HTERT RPE-1 (cell line): Measurements from ENCODE around the gene IVNS1ABP.

Source experiments
- in situ Hi-C: fragments of 300-500 bp; cut with MboI; formaldehyde crosslinking; loops from 4 replicates; pipeline ENCODE4 v1.14.3; 2020; ENCODE audit warnings: low sequenced_read_pairs

The IVNS1ABP gene

GRCh38 chr1:185297982-185298381 is 19.1 kb downstream of the IVNS1ABP start:
- in situ Hi-C loops = no loop called here

- in situ Hi-C loops = no loop called here
Measured at GRCh38 chr1:185295091-185295490, 22.0 kb downstream of the IVNS1ABP start.

DNA sequence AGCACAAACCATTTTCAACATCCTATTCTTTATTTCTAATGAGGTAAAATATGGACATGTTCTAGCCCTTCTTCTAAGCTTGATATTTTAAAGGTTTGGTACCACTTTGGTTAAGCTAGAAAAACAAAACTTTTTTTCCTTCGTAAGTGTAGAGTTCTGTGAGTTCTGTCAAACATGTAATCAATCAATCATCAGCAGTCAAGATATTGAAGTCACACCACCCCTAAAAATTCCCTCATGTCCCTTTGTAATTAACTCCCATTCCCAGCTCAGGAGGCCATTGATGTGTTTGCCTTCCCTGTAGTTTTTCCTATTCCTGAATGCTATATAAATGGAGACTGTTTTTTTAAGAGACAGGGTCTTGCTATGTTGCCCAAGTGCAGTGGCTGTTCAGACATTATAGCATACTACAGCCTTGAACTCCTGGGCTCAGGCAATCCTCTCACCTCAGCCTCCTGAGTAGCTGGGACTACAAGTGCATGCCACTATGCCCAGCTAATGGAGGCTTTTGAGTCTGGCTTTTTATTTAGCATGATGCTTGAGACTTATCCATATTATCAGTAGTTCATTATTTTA is 23.0 kb downstream of the IVNS1ABP start:
- in situ Hi-C loops = no loop called here

DNA sequence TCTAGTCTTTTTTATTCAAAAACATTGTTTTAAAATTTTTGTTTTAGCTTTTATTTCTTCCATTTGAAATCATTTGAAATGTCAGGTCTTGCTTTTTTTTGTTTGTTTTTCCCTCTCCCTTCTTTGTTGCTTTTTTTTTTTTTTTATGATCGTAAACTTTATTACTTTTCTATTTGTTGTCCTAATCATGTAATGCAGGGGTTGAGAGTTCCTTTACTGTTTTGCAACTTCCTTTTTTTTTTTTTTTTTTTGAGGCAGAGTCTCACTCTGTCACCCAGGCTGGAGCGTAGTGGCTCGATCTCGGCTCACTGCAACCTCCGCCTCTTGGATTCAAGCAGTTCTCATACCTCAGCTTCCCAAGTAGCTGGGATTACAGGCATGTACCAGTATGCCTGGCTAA is 24.8 kb downstream of the IVNS1ABP start:
- in situ Hi-C loops = no loop called here

DNA sequence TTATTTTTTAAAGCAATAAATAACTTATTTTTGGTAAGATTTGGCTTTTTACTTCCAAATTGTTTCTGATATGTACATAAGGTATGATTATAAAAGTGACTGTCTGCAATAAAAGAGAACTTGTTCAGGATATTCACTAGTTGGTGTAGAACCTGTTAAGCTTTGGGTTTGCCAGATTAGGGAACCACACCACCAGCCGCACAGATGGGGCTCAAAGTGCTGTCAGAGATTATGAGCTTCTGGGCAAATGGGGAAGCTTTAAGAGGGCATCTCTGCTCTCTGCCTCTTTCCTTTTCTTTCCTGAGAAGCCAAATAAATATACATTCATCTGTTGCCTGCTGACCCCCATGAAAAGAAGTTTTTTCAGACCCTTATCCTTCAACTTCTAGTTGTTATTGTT is 25.4 kb downstream of the IVNS1ABP start:
- in situ Hi-C loops = no loop called here

- in situ Hi-C loops = no loop called here
Measured at GRCh38 chr1:185291159-185291558, 25.9 kb downstream of the IVNS1ABP start.

GRCh38 chr1:185289880-185290279 is 27.2 kb downstream of the IVNS1ABP start:
- in situ Hi-C loops = no loop called here

- in situ Hi-C loops = no loop called here
Measured at GRCh38 chr1:185288435-185288834, 28.6 kb downstream of the IVNS1ABP start.

- in situ Hi-C loops = no loop called here
Measured at GRCh38 chr1:185287451-185287850, 29.6 kb downstream of the IVNS1ABP start.

GRCh38 chr1:185284533-185285276 is 32.3 kb downstream of the IVNS1ABP start:
- in situ Hi-C loops = no loop called here

GRCh38 chr1:185284116-185284515 is 32.9 kb downstream of the IVNS1ABP start:
- in situ Hi-C loops = no loop called here

DNA sequence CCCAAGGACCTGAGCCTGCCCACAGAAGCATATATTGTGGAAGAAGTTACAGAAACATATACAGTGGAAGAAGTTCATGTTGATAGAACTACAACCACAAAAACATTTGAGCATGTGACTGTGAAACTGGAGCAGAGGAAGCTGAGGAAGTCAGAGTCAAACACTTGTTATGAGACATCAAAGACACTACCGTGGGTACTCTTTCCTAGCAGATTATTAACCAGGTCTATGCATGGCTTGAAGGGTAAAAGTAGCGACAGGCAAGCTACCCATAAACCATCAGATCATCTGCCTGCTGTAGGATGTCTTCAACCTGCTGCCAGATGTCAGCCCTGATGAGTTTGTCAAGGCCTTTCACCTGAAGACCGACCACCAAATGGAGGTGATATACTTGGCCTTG is 35.8 kb downstream of the IVNS1ABP start:
- in situ Hi-C loops = no loop called here

GRCh38 chr1:185280589-185280988 is 36.5 kb downstream of the IVNS1ABP start:
- in situ Hi-C loops = no loop called here

DNA sequence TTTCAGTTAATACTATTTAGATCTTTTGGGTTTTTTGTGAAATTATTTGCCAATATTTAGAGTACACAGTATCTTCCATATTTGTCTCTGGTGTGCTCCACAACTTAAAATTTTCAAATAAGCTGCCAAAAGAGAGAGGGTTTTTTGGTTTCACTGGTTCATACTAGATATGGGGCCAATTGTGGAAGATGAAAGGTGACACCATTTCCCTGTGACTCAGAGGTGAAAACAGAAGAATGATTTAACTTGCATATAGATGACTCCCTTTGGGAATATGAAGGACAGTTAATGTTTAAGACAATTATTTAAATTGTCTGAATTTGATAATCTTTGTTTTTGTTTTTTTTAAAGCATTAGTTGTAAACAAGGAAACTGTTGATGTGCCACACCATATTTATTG is 37.5 kb downstream of the IVNS1ABP start:
- in situ Hi-C loops = no loop called here

DNA sequence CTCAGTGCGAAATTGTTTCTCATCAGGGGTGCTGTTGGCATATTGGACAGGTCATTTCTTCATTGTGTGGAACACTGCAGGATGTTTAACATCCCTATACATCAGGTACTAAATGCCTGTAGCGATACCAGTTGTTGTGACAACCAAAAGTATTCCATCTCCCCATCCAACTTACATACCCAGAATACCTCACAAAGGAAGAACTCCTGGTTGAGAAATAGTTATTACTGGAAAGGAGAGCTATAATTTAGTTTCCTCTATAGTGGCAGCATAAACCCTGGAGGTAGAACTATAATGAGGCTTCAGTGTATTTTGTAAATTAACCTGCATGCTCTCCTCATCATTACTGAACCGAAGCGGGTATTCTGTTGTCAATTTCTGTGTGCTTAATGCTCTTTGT is 45.1 kb downstream of the IVNS1ABP start:
- in situ Hi-C loops = no loop called here

DNA sequence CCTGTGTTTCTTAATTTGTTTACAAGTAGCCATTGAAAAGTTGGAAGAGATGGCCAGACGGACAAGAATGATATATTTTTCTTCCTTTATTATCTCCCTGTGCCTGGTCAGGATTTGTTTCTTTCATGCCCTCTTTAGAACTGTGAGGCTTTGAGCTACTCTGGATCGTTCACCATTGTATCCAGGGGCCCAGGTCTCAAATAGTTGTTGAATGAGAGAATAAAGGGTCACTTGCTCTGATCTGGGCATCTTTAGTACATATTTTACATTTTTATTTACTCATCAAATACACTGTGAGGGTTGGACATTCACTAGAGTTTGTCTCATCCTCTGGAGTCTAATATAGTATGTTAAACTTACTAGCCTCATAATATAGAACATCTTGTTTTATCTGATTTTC is 48.7 kb downstream of the IVNS1ABP start:
- in situ Hi-C loops = no loop called here

- in situ Hi-C loops = no loop called here
Measured at GRCh38 chr1:185267701-185268100, 49.3 kb downstream of the IVNS1ABP start.

- in situ Hi-C loops = no loop called here
Measured at GRCh38 chr1:185267301-185267700, 49.7 kb downstream of the IVNS1ABP start.

DNA sequence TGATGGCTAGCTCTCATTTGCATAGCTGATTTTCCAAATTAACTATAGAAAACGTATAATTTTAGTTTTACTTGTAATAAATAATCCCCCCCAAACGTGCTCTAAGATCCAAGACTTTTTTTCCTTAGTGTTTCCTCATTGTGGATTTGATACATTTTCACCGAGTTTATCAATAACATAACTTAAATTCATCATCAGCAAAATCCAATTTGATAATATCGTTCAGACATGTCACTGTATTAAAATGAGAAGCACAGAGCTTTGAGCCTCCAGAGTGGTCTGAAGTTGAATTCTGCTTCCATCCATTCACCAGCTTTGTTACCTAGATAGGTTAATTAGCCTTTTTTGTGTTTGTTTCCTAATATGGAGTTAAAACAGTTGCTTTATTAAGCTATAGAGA is 51.7 kb downstream of the IVNS1ABP start:
- in situ Hi-C loops = no loop called here

DNA sequence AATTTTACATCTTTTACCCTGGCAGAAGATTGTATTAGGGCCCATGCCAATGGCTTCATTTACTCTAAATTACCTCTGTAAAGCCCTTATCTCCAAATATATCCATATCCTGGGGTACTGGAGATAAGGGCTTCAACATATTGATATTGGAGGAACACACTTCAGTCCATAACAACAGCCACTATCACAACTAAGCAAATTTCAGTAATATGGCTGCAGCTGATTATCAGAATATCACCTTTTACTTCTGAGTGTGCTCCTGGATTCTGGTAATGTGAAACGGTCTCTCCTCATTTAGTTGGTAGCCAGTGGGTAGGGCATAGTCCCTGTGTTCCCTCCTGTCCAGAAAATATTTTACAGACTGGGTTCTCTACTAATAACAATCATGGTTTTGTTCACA is 53.3 kb downstream of the IVNS1ABP start:
- in situ Hi-C loops = no loop called here

DNA sequence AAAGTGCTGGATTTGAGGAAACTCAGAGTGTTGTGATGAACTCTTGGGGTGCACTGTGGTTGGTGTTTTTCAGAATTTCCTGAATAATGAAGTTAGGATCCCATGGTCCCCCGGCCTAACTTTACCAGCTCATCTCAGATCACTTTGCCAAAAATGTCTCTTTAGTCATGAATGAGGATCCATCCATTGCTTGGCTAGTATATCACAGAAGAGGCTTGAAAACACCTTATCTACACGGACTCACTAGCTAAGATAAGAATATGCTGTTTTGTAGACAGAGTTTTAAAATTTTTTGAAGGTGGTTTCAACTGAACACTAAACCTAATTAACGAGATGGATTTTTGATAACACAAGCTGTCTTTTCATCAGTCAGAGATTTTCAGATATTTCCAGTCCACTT is 53.8 kb downstream of the IVNS1ABP start:
- in situ Hi-C loops = no loop called here

DNA sequence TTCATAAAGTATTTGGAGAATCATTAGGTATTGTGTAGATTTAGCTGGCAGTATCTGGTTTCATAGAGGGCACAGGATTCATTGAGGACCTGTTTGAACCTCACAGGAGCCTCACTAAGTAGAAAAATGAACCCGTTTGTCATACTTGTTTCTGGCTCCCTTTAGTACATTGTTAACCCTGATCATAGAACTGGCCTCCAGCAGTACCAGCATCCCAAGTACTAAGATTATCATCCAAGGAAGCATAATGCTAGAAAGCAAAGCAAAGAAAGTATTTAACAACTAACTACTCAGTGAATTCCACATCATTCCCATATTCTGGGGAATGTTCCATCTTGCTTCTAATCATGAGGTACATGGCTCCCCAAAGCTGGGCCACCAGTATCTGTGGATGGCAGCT is 54.9 kb downstream of the IVNS1ABP start:
- in situ Hi-C loops = no loop called here

GRCh38 chr1:185260611-185261010 is 56.4 kb downstream of the IVNS1ABP start:
- in situ Hi-C loops = no loop called here
